ENCODE data around the gene ELAC2. TPM values are rescaled to one million over a fixed set of nuclear protein-coding genes. Genes with fewer than 3 reads are reported as not detected.

ELAC2 gene
- total and polyA plus RNA-seq, 2 donors (not counting 1 experiment from before 2014, with no cell fraction given) = 58.1 to 79.4 TPM

GRCh38 chr17:13001991-13002615 lies 15.7 kb downstream of the ELAC2 start:
- Histone ChIP-seq H3K36me3 (replicated peaks in 1 of 2; ENCODE audit: control extremely low read depth in 1 of 2, control insufficient read depth in 1 of 2, extremely low read depth in 1 of 2, insufficient read depth in 2 of 2, low read length in 1 of 2) (peaks cover 17 to 80% of the 10 kb centered on the region in 2 experiments), H3K4me3 (ENCODE audit: control extremely low read depth in 1 of 5, extremely low read depth in 1 of 5, insufficient read depth in 1 of 5, low read depth in 2 of 5, low read length in 4 of 5) (no peak overlapping the region), H3K4me2 (replicated peaks; ENCODE audit: low read depth, low read length, poor library complexity, severe bottlenecking) (no peak overlapping the region), H4K20me1 (ENCODE audit: control insufficient read depth, insufficient read depth, low read length, poor library complexity, severe bottlenecking) (peaks cover 7% of the 10 kb centered on the region), H3K27ac (ENCODE audit: low read length in 2 of 2) (no peak overlapping the region), H3K27me3 (replicated peaks in 1 of 4; ENCODE audit: control extremely low read depth in 1 of 4, control insufficient read depth in 3 of 4, insufficient read depth in 4 of 4, low read length in 3 of 4) (no peaks in the 10 kb centered on the region), H3K79me2 (ENCODE audit: control insufficient read depth, insufficient read depth, low read length) (peaks cover 6% of the 10 kb centered on the region), H3K9me3 (ENCODE audit: control extremely low read depth in 1 of 3, control insufficient read depth in 2 of 3, insufficient read depth in 1 of 3, low read length in 2 of 3) (no peaks in the 10 kb centered on the region), H3K9ac (ENCODE audit: low read length) (no peak overlapping the region), H3K4me1 (ENCODE audit: control insufficient read depth in 2 of 2, insufficient read depth in 2 of 2, low read length in 2 of 2) (no peaks in the 10 kb centered on the region), H2AFZ (ENCODE audit: insufficient read depth, low read depth, low read length, poor library complexity, severe bottlenecking) (no peak overlapping the region)
- intact Hi-C loops (cut with micrococcal nuclease) = loop anchor here (2.0 to 5.0 kb wide), 2 partner anchors 330 to 821 kb away; no protein-coding TSS in a partner anchor
- DNase-seq (no peak), ATAC-seq (ENCODE audit: low read depth) (no peak)
- H3K9me3 Mint-ChIP-seq (ENCODE audit: insufficient read depth) = no peaks in the 10 kb centered on the region
- no peak overlapping the region for H3K27ac Mint-ChIP-seq
- POLR2A ChIA-PET = no interaction called here
- TF ChIP-seq EZH2 (IDR thresholded peaks at IDR 0.05; ENCODE audit: borderline replicate concordance, insufficient read depth, low read depth, low read length, poor library complexity, severe bottlenecking) = no peak
- TF ChIP-seq CTCF (IDR thresholded peaks at IDR 0.05) = no peak
- no peaks in the 10 kb centered on the region for H3K27me3 Mint-ChIP-seq
- WGBS (ENCODE audit: insufficient coverage) = 97% methylated on average over 15 of the region's 15 CpGs
- no peak overlapping the region for H3K4me3 Mint-ChIP-seq
- CTCF ChIA-PET = interaction anchor here (0.9 to 6.7 kb wide), 17 partner anchors 9 to 748 kb away, joined by 3 to 41 read pairs (median 5); partner anchors contain the start of gene ELAC2
- H3K4me1 Mint-ChIP-seq = no peaks in the 10 kb centered on the region

GRCh38 chr17:13000561-13000960 lies 17.3 kb downstream of the ELAC2 start:
- CTCF ChIA-PET = no interaction called here
- 93% methylated on average over 8 of the region's 8 CpGs for WGBS (ENCODE audit: insufficient coverage)
- H3K36me3 ChIP-seq (replicated peaks in 1 of 2; ENCODE audit: control extremely low read depth in 1 of 2, control insufficient read depth in 1 of 2, extremely low read depth in 1 of 2, insufficient read depth in 2 of 2, low read length in 1 of 2) = peaks cover 19 to 92% of the 10 kb centered on the region in 2 experiments
- H4K20me1 ChIP-seq (ENCODE audit: control insufficient read depth, insufficient read depth, low read length, poor library complexity, severe bottlenecking) = peaks cover 7% of the 10 kb centered on the region
- no peaks in the 10 kb centered on the region for H3K9me3 ChIP-seq (ENCODE audit: control extremely low read depth in 1 of 3, control insufficient read depth in 2 of 3, insufficient read depth in 1 of 3, low read length in 2 of 3)
- POLR2A ChIA-PET = no interaction called here
- no peaks in the 10 kb centered on the region for H3K4me1 ChIP-seq (ENCODE audit: control insufficient read depth in 2 of 2, insufficient read depth in 2 of 2, low read length in 2 of 2)
- H3K79me2 ChIP-seq (ENCODE audit: control insufficient read depth, insufficient read depth, low read length) = peaks cover 6% of the 10 kb centered on the region
- no peak for ATAC-seq (ENCODE audit: low read depth)
- H3K27ac ChIP-seq (ENCODE audit: low read length in 2 of 2) = no peak overlapping the region
- H3K4me2 ChIP-seq (replicated peaks; ENCODE audit: low read depth, low read length, poor library complexity, severe bottlenecking) = no peak overlapping the region
- no peak for DNase-seq
- no peak overlapping the region for H2AFZ ChIP-seq (ENCODE audit: insufficient read depth, low read depth, low read length, poor library complexity, severe bottlenecking)
- intact Hi-C loops (cut with micrococcal nuclease) = loop anchor here (5.0 kb wide), 1 partner anchor 328 kb away; no protein-coding TSS in a partner anchor
- no peaks in the 10 kb centered on the region for H3K27me3 ChIP-seq (replicated peaks in 1 of 4; ENCODE audit: control extremely low read depth in 1 of 4, control insufficient read depth in 3 of 4, insufficient read depth in 4 of 4, low read length in 3 of 4)
- Mint-ChIP-seq H3K27me3 (no peaks in the 10 kb centered on the region), H3K4me3 (no peak overlapping the region), H3K9me3 (ENCODE audit: insufficient read depth) (no peaks in the 10 kb centered on the region), H3K4me1 (no peaks in the 10 kb centered on the region), H3K27ac (no peak overlapping the region)
- H3K4me3 ChIP-seq (ENCODE audit: control extremely low read depth in 1 of 5, extremely low read depth in 1 of 5, insufficient read depth in 1 of 5, low read depth in 2 of 5, low read length in 4 of 5) = no peak overlapping the region
- TF ChIP-seq CTCF (IDR thresholded peaks at IDR 0.05) (no peak), EZH2 (IDR thresholded peaks at IDR 0.05; ENCODE audit: borderline replicate concordance, insufficient read depth, low read depth, low read length, poor library complexity, severe bottlenecking) (no peak)
- H3K9ac ChIP-seq (ENCODE audit: low read length) = no peak overlapping the region

All from B cell (primary cell).